GM13976 (cell line): ENCODE data around the gene FOXP1.

Experiments
- DNase-seq: peaks from one replicate; pipeline ENCODE4 v3.0.0; 2012; ENCODE audit warnings: low spot score
- in situ Hi-C: fragments of 300-500 bp; cut with MboI; formaldehyde crosslinking; loops from one replicate; pipeline ENCODE4 v1.12.0; 2022; ENCODE audit warnings: low sequenced_read_pairs, mixed read lengths, inconsistent platforms; ENCODE audit not compliant: unreplicated experiment
- TF ChIP-seq, protein P1 (sequence below): IDR thresholded peaks from 2 replicates; pipeline ENCODE4 v1.5.1; 2012; ENCODE audit warnings: borderline replicate concordance, mild to moderate bottlenecking; ENCODE audit not compliant: insufficient read depth; ENCODE audit errors: extremely low read depth, missing control alignments, control extremely low read depth

FOXP1 gene

DNA sequence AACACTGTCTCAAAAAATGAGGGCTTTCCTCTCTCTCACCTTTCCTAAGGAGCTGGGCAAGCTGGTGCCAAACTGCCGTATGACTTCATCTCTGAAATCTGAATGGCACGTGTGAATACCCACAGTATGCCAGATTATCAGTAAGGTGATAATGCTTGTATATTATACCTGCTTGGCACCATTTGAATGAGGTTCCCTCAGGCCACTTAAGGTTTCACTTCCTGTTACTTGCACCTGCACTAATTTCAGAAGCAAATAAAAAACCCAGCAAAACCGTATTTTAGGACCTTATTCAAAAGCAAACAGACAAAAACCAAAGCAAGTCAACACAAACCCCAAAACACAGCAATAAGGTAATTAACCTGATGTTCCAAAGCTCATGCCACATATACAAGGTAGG is 19.7 kb downstream of the FOXP1 start:
- TF ChIP-seq, protein P1, sequence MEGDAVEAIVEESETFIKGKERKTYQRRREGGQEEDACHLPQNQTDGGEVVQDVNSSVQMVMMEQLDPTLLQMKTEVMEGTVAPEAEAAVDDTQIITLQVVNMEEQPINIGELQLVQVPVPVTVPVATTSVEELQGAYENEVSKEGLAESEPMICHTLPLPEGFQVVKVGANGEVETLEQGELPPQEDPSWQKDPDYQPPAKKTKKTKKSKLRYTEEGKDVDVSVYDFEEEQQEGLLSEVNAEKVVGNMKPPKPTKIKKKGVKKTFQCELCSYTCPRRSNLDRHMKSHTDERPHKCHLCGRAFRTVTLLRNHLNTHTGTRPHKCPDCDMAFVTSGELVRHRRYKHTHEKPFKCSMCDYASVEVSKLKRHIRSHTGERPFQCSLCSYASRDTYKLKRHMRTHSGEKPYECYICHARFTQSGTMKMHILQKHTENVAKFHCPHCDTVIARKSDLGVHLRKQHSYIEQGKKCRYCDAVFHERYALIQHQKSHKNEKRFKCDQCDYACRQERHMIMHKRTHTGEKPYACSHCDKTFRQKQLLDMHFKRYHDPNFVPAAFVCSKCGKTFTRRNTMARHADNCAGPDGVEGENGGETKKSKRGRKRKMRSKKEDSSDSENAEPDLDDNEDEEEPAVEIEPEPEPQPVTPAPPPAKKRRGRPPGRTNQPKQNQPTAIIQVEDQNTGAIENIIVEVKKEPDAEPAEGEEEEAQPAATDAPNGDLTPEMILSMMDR, result no peak
- in situ Hi-C loops, result no loop called here
- no peak for DNase-seq

DNA sequence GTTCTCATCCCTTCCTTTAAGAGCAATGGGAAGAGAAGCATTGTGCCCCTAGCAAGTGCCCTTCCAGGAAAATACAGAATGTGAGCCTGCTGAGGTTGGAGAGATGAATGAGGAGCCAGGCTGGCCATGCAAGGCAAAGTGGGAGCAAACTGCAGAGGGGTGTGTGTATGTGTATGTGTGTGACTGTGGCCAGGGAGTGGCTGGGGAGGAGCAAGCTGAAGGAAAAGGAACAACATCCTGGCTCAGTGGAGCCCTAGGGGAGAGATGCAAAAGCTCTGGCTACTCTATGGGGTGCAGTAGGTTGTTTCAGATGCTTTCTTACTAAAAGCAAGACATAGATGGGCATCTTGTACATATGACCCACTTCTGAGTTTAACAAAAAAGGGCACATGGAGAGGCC is 20.6 kb downstream of the FOXP1 start:
- DNase-seq, result no peak
- in situ Hi-C loops, result no loop called here
- TF ChIP-seq, protein P1, result no peak

DNA sequence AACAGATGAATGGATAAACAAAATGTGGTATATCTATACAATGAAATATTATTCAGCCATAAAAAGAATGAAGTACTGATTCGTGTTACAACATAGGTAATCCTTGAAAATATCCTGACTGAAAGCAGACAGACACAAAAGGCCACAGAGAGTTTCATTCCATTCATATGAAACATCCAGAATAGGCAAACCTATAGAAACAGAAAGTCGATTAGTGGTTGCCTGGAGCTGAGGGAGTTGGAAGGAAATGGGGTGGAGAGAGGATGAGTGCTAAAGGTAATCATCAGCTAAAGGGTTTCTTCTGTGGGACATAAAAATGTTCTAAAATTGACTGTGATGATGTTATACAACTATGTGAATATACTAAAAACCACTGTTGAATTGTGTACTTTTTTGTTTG is 22.9 kb downstream of the FOXP1 start:
- DNase-seq, result no peak
- in situ Hi-C loops, result no loop called here
- TF ChIP-seq, protein P1, result no peak

DNA sequence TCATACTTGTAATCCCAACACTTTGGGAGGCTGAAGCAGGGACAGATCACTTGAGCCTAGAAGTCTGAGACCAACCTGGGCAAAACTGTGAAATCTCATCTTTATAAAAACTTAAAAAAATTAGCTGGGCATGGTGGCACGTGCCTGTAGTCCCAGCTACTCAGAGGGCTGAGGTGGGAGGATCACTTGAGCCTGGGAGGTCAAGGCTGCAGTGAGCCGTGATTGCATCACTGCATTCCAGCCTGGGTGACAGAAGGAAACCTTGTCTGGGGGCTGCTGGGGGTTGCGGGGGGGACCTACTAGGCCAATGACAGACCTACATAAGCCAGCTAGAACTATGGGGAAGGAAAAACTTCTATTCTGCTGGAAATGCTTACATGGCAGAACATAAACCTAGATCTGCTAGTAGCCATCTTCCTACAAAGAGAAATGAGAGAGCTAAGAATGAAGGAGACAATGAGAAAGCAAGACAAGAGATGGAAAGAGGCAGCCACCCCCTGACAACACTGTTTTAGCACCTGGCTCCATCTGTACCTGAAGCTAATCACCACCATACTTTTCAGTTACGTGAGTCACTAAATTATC is 23.9 kb downstream of the FOXP1 start:
- in situ Hi-C loops, result no loop called here
- TF ChIP-seq, protein P1, result no peak
- DNase-seq, result no peak

DNA sequence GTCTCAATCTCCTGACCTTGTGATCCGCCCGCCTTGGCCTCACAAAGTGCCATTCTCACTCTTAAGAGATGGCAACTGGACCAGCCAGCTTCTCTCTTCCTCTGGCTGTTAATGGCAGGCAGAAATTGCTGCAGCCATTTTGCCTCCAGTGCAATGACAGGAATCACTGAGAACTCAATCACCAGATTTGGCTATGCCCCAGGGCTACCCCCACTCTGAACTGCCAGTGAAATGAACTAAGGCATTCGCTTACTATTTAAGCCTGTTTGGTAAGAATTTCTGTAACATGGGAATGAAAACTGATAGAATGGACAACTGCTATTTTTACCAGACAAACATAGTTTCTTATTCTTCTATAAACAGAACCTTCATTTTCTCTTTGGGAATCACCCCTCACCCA is 24.5 kb downstream of the FOXP1 start:
- DNase-seq, result no peak
- TF ChIP-seq, protein P1, result no peak
- in situ Hi-C loops, result no loop called here

DNA sequence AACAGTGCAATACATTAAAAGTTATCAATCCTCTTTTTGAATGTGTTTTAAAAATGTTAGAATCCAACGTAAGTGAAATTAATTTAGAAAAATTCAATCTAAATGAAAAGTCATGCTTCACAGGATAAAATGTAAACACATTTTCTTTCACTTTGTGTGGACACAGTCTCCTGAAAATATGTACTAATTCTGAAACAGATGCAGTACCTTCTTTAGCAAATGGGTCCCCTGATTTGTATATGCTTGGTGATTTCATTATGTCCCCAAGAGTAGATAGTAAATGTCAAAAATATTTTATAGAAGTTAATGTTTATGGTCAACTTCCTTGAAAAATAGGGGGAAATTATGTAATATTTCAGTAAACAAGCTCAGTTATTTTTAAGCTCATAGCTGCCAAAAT is 28.9 kb downstream of the FOXP1 start:
- in situ Hi-C loops, result no loop called here
- no peak for DNase-seq
- TF ChIP-seq, protein P1, result no peak

DNA sequence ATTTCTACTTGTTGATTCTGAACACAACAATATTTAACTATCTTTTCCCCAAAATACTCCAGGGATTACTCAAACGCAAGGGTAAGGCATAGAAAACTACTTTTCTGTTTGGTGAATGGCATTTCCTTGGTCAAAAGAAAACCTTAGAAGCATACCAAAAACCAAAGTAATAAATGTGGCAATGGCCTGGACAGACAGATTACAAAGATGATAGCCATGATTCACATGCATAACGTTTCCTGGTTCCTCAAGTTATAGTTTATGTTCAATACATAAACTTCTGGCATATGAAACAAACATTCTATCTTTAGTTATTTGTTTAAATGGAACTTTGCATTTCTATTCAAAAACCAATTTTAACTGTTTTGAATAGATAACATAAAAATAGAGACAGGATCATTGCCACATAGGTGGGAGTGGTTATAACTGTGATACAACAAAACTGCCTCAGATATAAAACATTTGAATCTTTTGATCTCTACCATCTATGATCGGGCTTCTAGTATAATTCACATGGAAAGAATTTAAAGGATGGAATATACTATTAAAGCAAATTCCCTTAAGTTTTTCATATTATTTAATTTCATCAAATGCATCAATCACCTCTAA is 32.1 kb downstream of the FOXP1 start:
- TF ChIP-seq, protein P1, result no peak
- DNase-seq, result no peak
- in situ Hi-C loops, result no loop called here
